Erythroblast (primary cell): Measurements from ENCODE around the gene RAB40C.

ENCODE experiments used
- GATA1 ChIP-seq: IDR thresholded peaks from 2 replicates; pipeline ENCODE4 v1.6.1; 2011; ENCODE audit warnings: low read depth, mild to moderate bottlenecking, control low read depth, low read length, moderate library complexity
- POLR2A ChIP-seq: IDR thresholded peaks from 2 replicates; pipeline ENCODE4 v1.6.1; 2011; ENCODE audit warnings: mild to moderate bottlenecking, low read length

DNA sequence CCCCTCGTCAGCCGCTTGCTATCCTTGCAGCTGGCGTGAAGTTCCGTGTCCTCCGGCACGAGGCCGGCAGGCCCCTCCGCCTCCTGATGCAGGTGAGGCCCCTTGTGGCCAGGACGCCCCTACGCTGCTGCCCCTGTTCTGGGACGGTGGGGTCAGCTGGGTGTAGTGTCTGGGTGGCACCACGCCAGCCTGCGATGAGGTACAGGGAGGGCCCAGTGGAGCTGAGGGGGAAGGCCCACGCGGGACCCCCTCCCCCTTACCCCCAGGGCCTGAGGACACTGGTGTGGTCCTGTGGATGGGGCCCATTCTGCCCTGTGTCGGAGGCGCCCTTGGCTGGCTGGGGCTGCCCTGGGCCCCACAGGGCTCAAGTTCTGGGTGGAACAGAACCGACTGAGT lies 7.7 kb upstream of the RAB40C start:
- no peak for TF ChIP-seq POLR2A
- no peak for TF ChIP-seq GATA1
